ENCODE data around the gene CRYBG3. TPM values are rescaled to one million over a fixed set of nuclear protein-coding genes. Genes with fewer than 3 reads are reported as not detected.

Gene CRYBG3
- total RNA-seq, 2 experiments from 2014 or later, result 2.2 to 2.4 TPM

GRCh38 chr3:97848779-97849178 lies 27.0 kb downstream of the CRYBG3 start:
- ATAC-seq (ENCODE audit: poor library complexity) (no peak), DNase-seq (no peak)
- intact Hi-C loops (cut with DNase I, micrococcal nuclease), result no loop called here
- no peak overlapping the region for H3K4me3 ChIP-seq (ENCODE audit: low read length)
- no peaks in the 10 kb centered on the region for H3K9me3 ChIP-seq (ENCODE audit: control insufficient read depth in 1 of 2, insufficient read depth in 1 of 2, low read length in 2 of 2)
- H3K4me1 ChIP-seq (ENCODE audit: insufficient read depth, low read length), result no peaks in the 10 kb centered on the region
- no peak overlapping the region for H3K27ac ChIP-seq (ENCODE audit: low read depth in 1 of 2, low read length in 2 of 2)
- H3K27me3 Mint-ChIP-seq, result no peaks in the 10 kb centered on the region
- H3K36me3 ChIP-seq (ENCODE audit: insufficient read depth, low read length), result no peaks in the 10 kb centered on the region
- H3K36me3 Mint-ChIP-seq (ENCODE audit: low read depth), result no peaks in the 10 kb centered on the region
- ChIA-PET CTCF (no interaction called here), POLR2A (no interaction called here)
- H3K27me3 ChIP-seq (ENCODE audit: control insufficient read depth in 1 of 2, insufficient read depth in 2 of 2, low read length in 2 of 2), result no peaks in the 10 kb centered on the region
- no peak for TF ChIP-seq CTCF (IDR thresholded peaks at IDR 0.05)
- H3K27ac Mint-ChIP-seq, result no peak overlapping the region
- H3K9me3 Mint-ChIP-seq, result peaks cover 2% of the 10 kb centered on the region
- H3K4me1 Mint-ChIP-seq (ENCODE audit: low read depth), result no peaks in the 10 kb centered on the region
- no peak overlapping the region for H3K4me3 Mint-ChIP-seq

DNA sequence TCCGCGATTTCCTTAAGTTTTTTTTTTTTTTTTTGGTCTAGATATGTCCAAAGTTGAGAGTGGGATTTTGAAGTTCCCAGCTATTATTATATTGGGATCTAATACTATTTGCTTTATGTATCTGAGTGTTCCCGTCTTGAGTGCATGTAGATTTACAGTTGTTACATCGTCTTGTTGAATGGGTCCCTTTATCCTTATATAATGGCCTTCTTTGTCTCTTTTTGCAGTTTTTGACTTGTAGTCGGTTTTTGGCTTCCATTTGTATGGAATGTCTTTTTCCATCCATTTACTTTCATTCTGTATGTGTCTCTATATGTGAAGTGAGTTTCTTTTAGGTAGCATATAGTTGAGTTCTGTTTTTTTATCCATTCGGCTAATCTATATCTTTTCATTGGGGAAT lies 35.6 kb downstream of the CRYBG3 start:
- Mint-ChIP-seq H3K4me1 (ENCODE audit: low read depth) (no peaks in the 10 kb centered on the region), H3K9me3 (peaks cover 9% of the 10 kb centered on the region), H3K27me3 (no peaks in the 10 kb centered on the region), H3K36me3 (ENCODE audit: low read depth) (no peaks in the 10 kb centered on the region), H3K27ac (no peak overlapping the region), H3K4me3 (no peak overlapping the region)
- Histone ChIP-seq H3K4me3 (ENCODE audit: low read length) (no peak overlapping the region), H3K9me3 (ENCODE audit: control insufficient read depth in 1 of 2, insufficient read depth in 1 of 2, low read length in 2 of 2) (no peaks in the 10 kb centered on the region), H3K36me3 (ENCODE audit: insufficient read depth, low read length) (no peaks in the 10 kb centered on the region), H3K4me1 (ENCODE audit: insufficient read depth, low read length) (no peaks in the 10 kb centered on the region), H3K27me3 (ENCODE audit: control insufficient read depth in 1 of 2, insufficient read depth in 2 of 2, low read length in 2 of 2) (no peaks in the 10 kb centered on the region), H3K27ac (ENCODE audit: low read depth in 1 of 2, low read length in 2 of 2) (no peak overlapping the region)
- ATAC-seq (ENCODE audit: poor library complexity) (no peak), DNase-seq (no peak)
- TF ChIP-seq CTCF (IDR thresholded peaks at IDR 0.05), result no peak
- ChIA-PET CTCF (no interaction called here), POLR2A (no interaction called here)
- intact Hi-C loops (cut with DNase I, micrococcal nuclease), result no loop called here

- Histone ChIP-seq H3K4me1 (ENCODE audit: insufficient read depth, low read length) (no peaks in the 10 kb centered on the region), H3K4me3 (ENCODE audit: low read length) (no peak overlapping the region), H3K27me3 (ENCODE audit: control insufficient read depth in 1 of 2, insufficient read depth in 2 of 2, low read length in 2 of 2) (no peaks in the 10 kb centered on the region), H3K9me3 (ENCODE audit: control insufficient read depth in 1 of 2, insufficient read depth in 1 of 2, low read length in 2 of 2) (no peaks in the 10 kb centered on the region), H3K27ac (ENCODE audit: low read depth in 1 of 2, low read length in 2 of 2) (no peak overlapping the region), H3K36me3 (ENCODE audit: insufficient read depth, low read length) (no peaks in the 10 kb centered on the region)
- ATAC-seq (ENCODE audit: poor library complexity), result no peak
- TF ChIP-seq CTCF (IDR thresholded peaks at IDR 0.05), result no peak
- H3K4me1 Mint-ChIP-seq (ENCODE audit: low read depth), result no peaks in the 10 kb centered on the region
- ChIA-PET CTCF (no interaction called here), POLR2A (no interaction called here)
- peaks cover 2% of the 10 kb centered on the region for H3K9me3 Mint-ChIP-seq
- DNase-seq, result no peak
- intact Hi-C loops (cut with DNase I, micrococcal nuclease), result no loop called here
- H3K27me3 Mint-ChIP-seq, result no peaks in the 10 kb centered on the region
- H3K4me3 Mint-ChIP-seq, result no peak overlapping the region
- H3K27ac Mint-ChIP-seq, result no peak overlapping the region
- H3K36me3 Mint-ChIP-seq (ENCODE audit: low read depth), result no peaks in the 10 kb centered on the region
Measured at GRCh38 chr3:97860364-97860763, 38.6 kb downstream of the CRYBG3 start.
